ENCODE data around the gene CNTNAP2. TPM values are rescaled to one million over a fixed set of nuclear protein-coding genes. Genes with fewer than 3 reads are reported as not detected.

CNTNAP2 gene
- total and polyA plus RNA-seq, 9 of the 15 experiments (the other 6 are each of a cell fraction or from before 2014, with no cell fraction given): 0.04 to 0.62 (median 0.09) TPM; not detected in 4

DNA sequence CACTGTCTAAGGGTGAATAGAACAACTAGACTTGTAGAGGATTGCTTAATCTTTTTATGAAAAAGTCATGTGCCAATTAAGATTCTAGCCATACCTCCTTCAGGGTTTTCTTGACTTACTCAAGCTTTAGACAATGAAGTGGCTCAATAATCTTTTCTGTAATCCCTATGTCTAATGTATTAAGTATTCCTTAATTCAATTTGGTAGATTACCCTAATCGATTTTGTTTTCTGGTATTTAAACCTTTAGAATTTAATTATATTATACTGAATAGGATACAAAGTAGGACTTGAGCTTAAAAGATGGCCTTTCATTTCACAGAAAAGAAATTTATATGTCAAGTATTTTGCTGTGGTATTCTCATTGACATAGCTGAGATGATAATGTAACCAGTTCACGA is 1876.1 kb downstream of the CNTNAP2 start:
- Histone ChIP-seq H3K4me3 (no peak overlapping the region), H3K27ac (ENCODE audit: extremely low read depth, low read depth, low read length) (no peak overlapping the region), H2AFZ (ENCODE audit: low read depth, low read length) (no peak overlapping the region), H3K36me3 (ENCODE audit: control insufficient read depth, insufficient read depth, low read length) (no peaks in the 10 kb centered on the region), H3K9me3 (replicated peaks; ENCODE audit: control insufficient read depth, insufficient read depth, low read depth, low read length) (no peaks in the 10 kb centered on the region; the same call in none of the 2 replicates), H3K4me1 (replicated peaks in 1 of 2; ENCODE audit: control insufficient read depth in 2 of 2, insufficient read depth in 2 of 2, low read length in 2 of 2) (no peaks in the 10 kb centered on the region), H4K20me1 (replicated peaks; ENCODE audit: control insufficient read depth, insufficient read depth, low read length) (no peaks in the 10 kb centered on the region), H3K9me1 (ENCODE audit: control insufficient read depth, insufficient read depth, low read length) (no peaks in the 10 kb centered on the region), H3K79me2 (ENCODE audit: control insufficient read depth, insufficient read depth, low read length) (no peaks in the 10 kb centered on the region), H3K9ac (ENCODE audit: insufficient read depth in 1 of 2, low read depth in 2 of 2, low read length in 2 of 2) (no peak overlapping the region), H3K27me3 (ENCODE audit: control insufficient read depth in 2 of 2, insufficient read depth in 2 of 2, low read length in 2 of 2) (no peaks in the 10 kb centered on the region), H3K4me2 (ENCODE audit: insufficient read depth, low read length) (no peak overlapping the region)
- in situ Hi-C loops (cut with MboI): no loop called here
- no peak for FAIRE-seq
- intact Hi-C loops (cut with micrococcal nuclease): no loop called here
- DNase-seq (ENCODE audit: extremely low read depth in 1 of 4, low spot score in 3 of 4): no peak
- no peak for ATAC-seq
- no TSS peak for BruUV-seq (replicated peaks)
- ChIA-PET CTCF (ENCODE audit: low intra/inter-chr PET ratio) (no interaction called here), POLR2A (no interaction called here)
- WGBS (ENCODE audit: insufficient coverage, low coverage, missing lambda C conversion rate): 0% methylated on average over 2 of the region's 2 CpGs
- TF ChIP-seq ZNF217 (CRISPR knock-in tag; IDR thresholded peaks at IDR 0.05): no peak
- TF ChIP-seq, protein P1, sequence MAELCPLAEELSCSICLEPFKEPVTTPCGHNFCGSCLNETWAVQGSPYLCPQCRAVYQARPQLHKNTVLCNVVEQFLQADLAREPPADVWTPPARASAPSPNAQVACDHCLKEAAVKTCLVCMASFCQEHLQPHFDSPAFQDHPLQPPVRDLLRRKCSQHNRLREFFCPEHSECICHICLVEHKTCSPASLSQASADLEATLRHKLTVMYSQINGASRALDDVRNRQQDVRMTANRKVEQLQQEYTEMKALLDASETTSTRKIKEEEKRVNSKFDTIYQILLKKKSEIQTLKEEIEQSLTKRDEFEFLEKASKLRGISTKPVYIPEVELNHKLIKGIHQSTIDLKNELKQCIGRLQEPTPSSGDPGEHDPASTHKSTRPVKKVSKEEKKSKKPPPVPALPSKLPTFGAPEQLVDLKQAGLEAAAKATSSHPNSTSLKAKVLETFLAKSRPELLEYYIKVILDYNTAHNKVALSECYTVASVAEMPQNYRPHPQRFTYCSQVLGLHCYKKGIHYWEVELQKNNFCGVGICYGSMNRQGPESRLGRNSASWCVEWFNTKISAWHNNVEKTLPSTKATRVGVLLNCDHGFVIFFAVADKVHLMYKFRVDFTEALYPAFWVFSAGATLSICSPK (IDR thresholded peaks at IDR 0.05; ENCODE audit: borderline replicate concordance): no peak
- TF ChIP-seq ZSCAN29 (IDR thresholded peaks at IDR 0.05): no peak
- TF ChIP-seq, protein P2, sequence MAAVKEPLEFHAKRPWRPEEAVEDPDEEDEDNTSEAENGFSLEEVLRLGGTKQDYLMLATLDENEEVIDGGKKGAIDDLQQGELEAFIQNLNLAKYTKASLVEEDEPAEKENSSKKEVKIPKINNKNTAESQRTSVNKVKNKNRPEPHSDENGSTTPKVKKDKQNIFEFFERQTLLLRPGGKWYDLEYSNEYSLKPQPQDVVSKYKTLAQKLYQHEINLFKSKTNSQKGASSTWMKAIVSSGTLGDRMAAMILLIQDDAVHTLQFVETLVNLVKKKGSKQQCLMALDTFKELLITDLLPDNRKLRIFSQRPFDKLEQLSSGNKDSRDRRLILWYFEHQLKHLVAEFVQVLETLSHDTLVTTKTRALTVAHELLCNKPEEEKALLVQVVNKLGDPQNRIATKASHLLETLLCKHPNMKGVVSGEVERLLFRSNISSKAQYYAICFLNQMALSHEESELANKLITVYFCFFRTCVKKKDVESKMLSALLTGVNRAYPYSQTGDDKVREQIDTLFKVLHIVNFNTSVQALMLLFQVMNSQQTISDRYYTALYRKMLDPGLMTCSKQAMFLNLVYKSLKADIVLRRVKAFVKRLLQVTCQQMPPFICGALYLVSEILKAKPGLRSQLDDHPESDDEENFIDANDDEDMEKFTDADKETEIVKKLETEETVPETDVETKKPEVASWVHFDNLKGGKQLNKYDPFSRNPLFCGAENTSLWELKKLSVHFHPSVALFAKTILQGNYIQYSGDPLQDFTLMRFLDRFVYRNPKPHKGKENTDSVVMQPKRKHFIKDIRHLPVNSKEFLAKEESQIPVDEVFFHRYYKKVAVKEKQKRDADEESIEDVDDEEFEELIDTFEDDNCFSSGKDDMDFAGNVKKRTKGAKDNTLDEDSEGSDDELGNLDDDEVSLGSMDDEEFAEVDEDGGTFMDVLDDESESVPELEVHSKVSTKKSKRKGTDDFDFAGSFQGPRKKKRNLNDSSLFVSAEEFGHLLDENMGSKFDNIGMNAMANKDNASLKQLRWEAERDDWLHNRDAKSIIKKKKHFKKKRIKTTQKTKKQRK (IDR thresholded peaks at IDR 0.05; ENCODE audit: borderline replicate concordance, low read depth, low read length): no peak
- no peak for TF ChIP-seq ZNF175 (CRISPR knock-in tag; IDR thresholded peaks at IDR 0.05; ENCODE audit: low read depth)
- no peak for TF ChIP-seq MECOM (CRISPR knock-in tag; IDR thresholded peaks at IDR 0.05)
- TF ChIP-seq, protein P3, sequence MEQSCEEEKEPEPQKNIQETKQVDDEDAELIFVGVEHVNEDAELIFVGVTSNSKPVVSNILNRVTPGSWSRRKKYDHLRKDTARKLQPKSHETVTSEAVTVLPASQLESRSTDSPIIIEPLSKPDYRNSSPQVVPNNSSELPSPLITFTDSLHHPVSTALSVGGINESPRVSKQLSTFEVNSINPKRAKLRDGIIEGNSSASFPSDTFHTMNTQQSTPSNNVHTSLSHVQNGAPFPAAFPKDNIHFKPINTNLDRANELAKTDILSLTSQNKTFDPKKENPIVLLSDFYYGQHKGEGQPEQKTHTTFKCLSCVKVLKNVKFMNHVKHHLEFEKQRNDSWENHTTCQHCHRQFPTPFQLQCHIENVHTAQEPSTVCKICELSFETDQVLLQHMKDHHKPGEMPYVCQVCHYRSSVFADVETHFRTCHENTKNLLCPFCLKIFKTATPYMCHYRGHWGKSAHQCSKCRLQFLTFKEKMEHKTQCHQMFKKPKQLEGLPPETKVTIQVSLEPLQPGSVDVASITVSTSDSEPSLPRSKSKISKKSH (CRISPR knock-in tag; IDR thresholded peaks at IDR 0.05): no peak
- TF ChIP-seq ZNF124 (CRISPR knock-in tag; IDR thresholded peaks at IDR 0.05): no peak
- no peak for TF ChIP-seq BRD9 (IDR thresholded peaks at IDR 0.05; ENCODE audit: low read depth, partially characterized antibody)
- TF ChIP-seq, protein P4, sequence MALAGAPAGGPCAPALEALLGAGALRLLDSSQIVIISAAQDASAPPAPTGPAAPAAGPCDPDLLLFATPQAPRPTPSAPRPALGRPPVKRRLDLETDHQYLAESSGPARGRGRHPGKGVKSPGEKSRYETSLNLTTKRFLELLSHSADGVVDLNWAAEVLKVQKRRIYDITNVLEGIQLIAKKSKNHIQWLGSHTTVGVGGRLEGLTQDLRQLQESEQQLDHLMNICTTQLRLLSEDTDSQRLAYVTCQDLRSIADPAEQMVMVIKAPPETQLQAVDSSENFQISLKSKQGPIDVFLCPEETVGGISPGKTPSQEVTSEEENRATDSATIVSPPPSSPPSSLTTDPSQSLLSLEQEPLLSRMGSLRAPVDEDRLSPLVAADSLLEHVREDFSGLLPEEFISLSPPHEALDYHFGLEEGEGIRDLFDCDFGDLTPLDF (CRISPR knock-in tag; IDR thresholded peaks at IDR 0.05): no peak
- TF ChIP-seq SMAD2 (IDR thresholded peaks at IDR 0.05; ENCODE audit: low read depth, low read length): no peak
